Measurements from ENCODE around the gene DAPK1. TPM values are rescaled to one million over a fixed set of nuclear protein-coding genes. Genes with fewer than 3 reads are reported as not detected.

The DAPK1 gene
- total and polyA plus RNA-seq, 2 donors from 2014 or later = 15.5 to 166 TPM

GRCh38 chr9:87568401-87568800, 70.7 kb downstream of the DAPK1 start:
- H3K27ac ChIP-seq (ENCODE audit: low read depth in 2 of 2, low read length in 2 of 2) = no peak overlapping the region
- no peaks in the 10 kb centered on the region for H3K9me3 ChIP-seq (ENCODE audit: control insufficient read depth in 2 of 3, insufficient read depth in 1 of 3, low read length in 3 of 3)
- intact Hi-C loops (cut with DNase I) = no loop called here
- no peaks in the 10 kb centered on the region for H3K36me3 ChIP-seq (ENCODE audit: control insufficient read depth in 2 of 3, insufficient read depth in 3 of 3, low read length in 3 of 3)
- H3K4me3 ChIP-seq (ENCODE audit: low read length in 3 of 3) = no peak overlapping the region
- no peak for TF ChIP-seq CTCF (IDR thresholded peaks at IDR 0.05; ENCODE audit: borderline replicate concordance, extremely low read depth, insufficient read depth)
- H3K9ac ChIP-seq (ENCODE audit: low read length in 3 of 3) = no peak overlapping the region
- H3K27me3 ChIP-seq (ENCODE audit: control insufficient read depth, insufficient read depth, low read length) = no peaks in the 10 kb centered on the region
- peaks cover 19 to 42% (median 33%) of the 10 kb centered on the region in 3 donors for H3K4me1 ChIP-seq (ENCODE audit: control insufficient read depth in 2 of 3, insufficient read depth in 2 of 3, low read depth in 1 of 3, low read length in 3 of 3)
- no peak for FAIRE-seq
- no peak for DNase-seq

- peak in 4 of 5 donors; percentile 57 to 79 (median 66) for DNase-seq
- H3K27ac ChIP-seq (ENCODE audit: low read depth in 2 of 2, low read length in 2 of 2) = peak overlapping the region in 1 of 2 donors; percentile 36
- no peak for TF ChIP-seq CTCF (IDR thresholded peaks at IDR 0.05; ENCODE audit: borderline replicate concordance, extremely low read depth, insufficient read depth)
- no peaks in the 10 kb centered on the region for H3K27me3 ChIP-seq (ENCODE audit: control insufficient read depth, insufficient read depth, low read length)
- H3K9me3 ChIP-seq (ENCODE audit: control insufficient read depth in 2 of 3, insufficient read depth in 1 of 3, low read length in 3 of 3) = no peaks in the 10 kb centered on the region
- no peak overlapping the region for H3K4me3 ChIP-seq (ENCODE audit: low read length in 3 of 3)
- intact Hi-C loops (cut with DNase I) = no loop called here
- H3K9ac ChIP-seq (ENCODE audit: low read length in 3 of 3) = no peak overlapping the region
- peaks cover 19 to 42% (median 30%) of the 10 kb centered on the region in 3 donors for H3K4me1 ChIP-seq (ENCODE audit: control insufficient read depth in 2 of 3, insufficient read depth in 2 of 3, low read depth in 1 of 3, low read length in 3 of 3)
- H3K36me3 ChIP-seq (ENCODE audit: control insufficient read depth in 2 of 3, insufficient read depth in 3 of 3, low read length in 3 of 3) = no peaks in the 10 kb centered on the region
- FAIRE-seq = no peak
Observed at GRCh38 chr9:87569008-87569509, 71.4 kb downstream of the DAPK1 start.

- Histone ChIP-seq H3K4me3 (ENCODE audit: low read length in 3 of 3) (peak overlapping the region in 2 of 3 donors; percentile 8 to 9), H3K9ac (ENCODE audit: low read length in 3 of 3) (no peak overlapping the region), H3K27ac (ENCODE audit: low read depth in 2 of 2, low read length in 2 of 2) (peak overlapping the region; percentile 36 to 54), H3K9me3 (ENCODE audit: control insufficient read depth in 2 of 3, insufficient read depth in 1 of 3, low read length in 3 of 3) (no peaks in the 10 kb centered on the region), H3K36me3 (ENCODE audit: control insufficient read depth in 2 of 3, insufficient read depth in 3 of 3, low read length in 3 of 3) (no peaks in the 10 kb centered on the region), H3K27me3 (ENCODE audit: control insufficient read depth, insufficient read depth, low read length) (no peaks in the 10 kb centered on the region), H3K4me1 (ENCODE audit: control insufficient read depth in 2 of 3, insufficient read depth in 2 of 3, low read depth in 1 of 3, low read length in 3 of 3) (peaks cover 19 to 42% (median 30%) of the 10 kb centered on the region in 3 donors)
- FAIRE-seq (no peak), DNase-seq (peak in 3 of 5 donors; percentile 49 to 81 (median 71))
- intact Hi-C loops (cut with DNase I) = no loop called here
- TF ChIP-seq CTCF (IDR thresholded peaks at IDR 0.05; ENCODE audit: borderline replicate concordance, extremely low read depth, insufficient read depth) = no peak
Observed at GRCh38 chr9:87569518-87569917, 71.9 kb downstream of the DAPK1 start.
